Caki2 (cell line): Measurements from ENCODE around the gene DAZAP1. TPM values are rescaled to one million over a fixed set of nuclear protein-coding genes. Genes with fewer than 3 reads are reported as not detected.
"Not testable (repeated sequence)": the region's sequence is repeated elsewhere in the genome, so short reads cannot be mapped to it uniquely, and the experiment has no call there.

ENCODE experiments used
- DNase-seq: peaks from one replicate; pipeline ENCODE4 v3.0.0-alpha.2; 2015; ENCODE audit warnings: low read depth
- in situ Hi-C: cut with HindIII; loops from 2 replicates; pipeline ENCODE4 v1.10.0; 2016; ENCODE audit warnings: low sequenced_read_pairs, low pct_unique_long_range_greater_than_20kb, mixed read lengths
- total RNA-seq: library from RNA; depleted of rRNA; stranded (reverse); fragments of >200 nt; shearing (Covaris generic); gene quantifications from 2 replicates; pipeline ENCODE4 v1.2.3, GENCODE V29; 2014; ENCODE audit warnings: low replicate concordance

Gene DAZAP1
- total RNA-seq, 1 experiment from 2014 or later, result 97.4 TPM

- in situ Hi-C loops, result no loop called here
- no peak for DNase-seq
Measured at GRCh38 chr19:1431759-1432506, 24.5 kb downstream of the DAZAP1 start.

DNA sequence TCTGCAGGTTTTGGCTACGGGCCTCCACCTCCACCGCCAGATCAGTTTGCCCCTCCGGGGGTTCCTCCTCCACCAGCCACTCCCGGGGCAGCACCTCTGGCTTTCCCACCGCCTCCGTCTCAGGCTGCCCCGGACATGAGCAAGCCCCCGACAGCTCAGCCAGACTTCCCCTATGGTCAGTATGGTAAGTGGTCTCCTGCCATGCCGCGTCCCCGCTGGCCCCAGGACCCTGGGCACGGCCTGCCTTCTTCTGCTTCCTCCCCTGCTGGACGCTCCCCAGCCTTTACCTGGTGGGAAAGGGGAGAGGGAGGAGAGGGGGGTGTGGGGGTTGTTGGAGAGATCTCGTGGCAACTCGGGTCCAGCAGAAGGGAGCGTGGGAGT is 25.1 kb downstream of the DAZAP1 start:
- in situ Hi-C loops, result no loop called here
- no peak for DNase-seq

DNA sequence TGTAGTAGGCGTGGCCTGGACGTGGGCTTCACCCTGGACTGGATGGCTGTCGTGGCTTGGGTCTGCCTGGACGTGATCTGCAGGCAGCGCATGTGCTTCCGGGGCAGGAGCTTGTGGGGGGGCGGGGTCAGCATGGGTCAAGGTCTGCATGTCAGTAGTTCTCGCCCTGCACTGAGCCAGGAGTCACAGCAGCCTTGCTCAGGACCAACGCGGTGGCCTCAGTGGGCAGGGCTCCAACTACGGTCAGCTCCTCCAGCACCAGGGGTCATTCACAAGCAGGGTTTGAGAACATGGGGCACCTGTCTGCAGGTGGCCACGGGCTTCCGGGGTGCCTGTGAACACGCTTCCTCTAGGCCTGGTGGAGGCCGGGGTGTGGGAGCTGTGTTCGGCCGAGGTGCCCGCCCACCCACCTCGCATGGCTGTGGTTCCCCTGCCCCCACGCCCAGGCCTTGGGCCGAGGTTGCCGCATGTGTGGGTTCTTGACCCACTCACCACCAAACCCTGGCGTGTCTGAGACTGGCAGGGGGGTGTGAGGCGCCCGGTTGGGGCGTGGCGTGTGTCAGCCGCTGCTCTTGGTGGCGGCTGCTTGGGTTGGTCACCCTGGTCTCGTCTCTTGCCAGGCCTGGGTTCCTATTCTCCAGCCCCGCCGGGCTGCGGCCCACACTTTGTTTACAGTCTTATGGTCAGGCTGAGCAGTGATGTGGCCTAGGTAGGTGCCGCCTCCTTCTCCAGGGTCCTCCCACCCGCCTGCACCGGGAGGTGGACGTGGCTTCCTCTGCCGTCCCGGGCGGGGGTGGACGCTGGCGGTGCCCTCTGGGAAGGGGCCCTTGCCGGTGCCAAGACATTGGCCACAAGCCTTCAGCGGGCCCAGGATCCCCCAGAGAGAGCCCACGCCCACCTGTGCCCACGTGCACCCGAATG is 26.0 kb downstream of the DAZAP1 start:
- in situ Hi-C loops, result no loop called here
- no peak for DNase-seq

DNA sequence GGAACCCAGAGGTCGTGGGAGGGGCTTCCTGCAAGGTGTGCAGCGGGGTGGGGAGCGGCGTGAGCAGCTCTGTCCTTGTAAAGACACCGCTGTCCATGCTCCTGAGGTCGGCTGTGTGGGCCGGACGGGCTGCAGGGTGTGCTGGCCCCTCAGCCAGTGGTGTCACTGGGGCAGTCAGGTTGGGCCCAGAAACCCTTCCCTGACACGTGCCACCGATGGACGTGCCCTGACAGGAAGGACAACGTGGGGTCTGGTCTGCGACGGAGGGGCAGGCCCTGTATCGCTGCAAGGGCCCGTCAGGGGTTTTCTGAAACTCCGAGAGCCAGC is 26.6 kb downstream of the DAZAP1 start:
- DNase-seq, result no peak
- in situ Hi-C loops, result no loop called here

- in situ Hi-C loops, result no loop called here
- DNase-seq, result no peak
Measured at GRCh38 chr19:1434577-1435060, 27.2 kb downstream of the DAZAP1 start.

- in situ Hi-C loops, result no loop called here
Measured at GRCh38 chr19:1435378-1435989, 28.1 kb downstream of the DAZAP1 start.

GRCh38 chr19:1437609-1438008 is 30.2 kb downstream of the DAZAP1 start:
- in situ Hi-C loops, result no loop called here
- DNase-seq, result no peak

More at GRCh38 chr19:1435378-1435989, 28.1 kb downstream of the DAZAP1 start:
- no peak for DNase-seq

DNA sequence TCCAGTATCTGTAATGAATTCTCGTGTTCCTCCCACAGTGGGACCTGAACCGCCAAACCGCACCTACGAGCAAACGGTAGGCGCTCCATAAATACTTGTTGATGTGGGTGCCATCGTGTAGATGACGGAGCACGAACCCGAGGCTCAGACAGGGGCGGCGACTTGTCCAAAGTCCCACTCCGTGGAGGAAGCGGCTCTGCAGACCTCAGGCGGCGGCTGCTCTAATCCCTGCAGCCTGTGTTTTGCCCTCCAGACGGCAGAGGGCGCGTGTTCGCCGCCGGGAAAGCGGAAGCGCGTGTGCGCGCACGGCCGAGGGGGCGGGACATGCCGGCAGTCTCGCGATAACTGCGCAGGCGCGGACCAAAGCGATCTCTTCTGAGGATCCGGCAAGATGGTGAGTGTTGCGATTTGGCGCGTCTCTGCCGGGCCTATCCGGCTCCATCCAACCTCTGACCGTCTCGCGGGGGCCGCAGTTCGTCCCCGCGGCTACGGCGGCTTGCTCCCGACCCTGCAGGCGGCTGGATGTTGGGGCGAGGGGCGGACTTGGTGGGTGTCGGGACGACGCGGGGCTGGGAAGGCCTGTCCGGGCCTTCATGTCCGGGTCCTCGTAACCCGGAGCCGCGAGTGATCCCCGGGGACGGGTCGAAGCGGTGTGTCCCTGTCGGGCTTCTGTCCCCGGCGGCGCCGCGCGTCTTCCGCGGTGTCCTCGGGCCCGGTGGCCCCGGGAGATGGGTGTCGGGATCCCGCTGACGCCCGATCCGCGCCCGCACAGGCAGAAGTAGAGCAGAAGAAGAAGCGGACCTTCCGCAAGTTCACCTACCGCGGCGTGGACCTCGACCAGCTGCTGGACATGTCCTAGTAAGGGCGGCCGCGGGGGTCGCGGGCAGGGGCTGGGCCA is 30.9 kb downstream of the DAZAP1 start, which contains the start of gene RPS15:
Gene RPS15, plus strand, starts transcription at position 362 of the 898 bp plus-strand sequence. Its CDS starts 30 bp downstream, at position 392.
- in situ Hi-C loops, result no loop called here
- DNase-seq, result peak; percentile 85

- no peak for DNase-seq
- in situ Hi-C loops, result no loop called here
Measured at GRCh38 chr19:1438933-1439354, 31.6 kb downstream of the DAZAP1 start.

- in situ Hi-C loops, DNase-seq: not testable (repeated sequence)
Measured at GRCh38 chr19:1439525-1440417, 32.4 kb downstream of the DAZAP1 start.

DNA sequence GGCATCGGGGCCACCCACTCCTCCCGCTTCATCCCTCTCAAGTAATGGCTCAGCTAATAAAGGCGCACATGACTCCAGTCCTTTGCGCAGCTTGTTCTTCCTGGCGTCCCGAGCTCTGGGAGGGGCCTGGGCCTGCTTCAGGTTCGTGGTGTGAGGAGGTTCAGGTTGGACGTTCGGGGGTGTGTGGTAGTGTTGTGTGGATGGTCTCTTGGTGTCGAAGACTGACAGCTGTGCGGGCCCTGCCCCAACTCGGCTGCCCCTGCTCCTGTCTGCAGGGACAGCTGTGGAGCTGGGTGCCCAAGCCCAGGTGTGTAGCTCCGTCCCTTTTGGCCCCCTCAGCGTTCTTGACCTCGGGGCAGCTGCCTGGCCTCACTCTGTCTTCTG is 33.0 kb downstream of the DAZAP1 start:
- in situ Hi-C loops, result no loop called here
- DNase-seq, result no peak

DNA sequence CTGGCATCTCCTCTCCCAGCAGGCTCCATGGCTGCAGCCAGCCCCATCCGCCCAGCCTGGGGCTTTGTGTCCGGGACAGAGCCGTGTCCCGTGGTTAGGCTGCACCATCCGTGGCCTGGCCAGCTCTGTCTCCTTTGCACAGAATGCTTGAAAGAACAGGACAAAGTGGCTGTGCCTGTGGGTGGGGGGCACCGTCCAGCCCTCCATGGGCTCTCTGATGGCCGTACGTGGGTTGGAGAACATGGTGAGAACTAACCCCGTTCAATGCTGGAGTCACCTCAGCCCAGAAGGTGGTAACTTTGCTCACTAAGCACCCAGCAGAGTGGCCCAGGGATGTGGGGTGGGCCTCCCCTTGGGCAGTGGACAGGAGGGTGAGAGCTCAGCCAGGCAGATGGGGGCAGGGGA is 33.6 kb downstream of the DAZAP1 start:
- in situ Hi-C loops, result no loop called here
- DNase-seq, result no peak

DNA sequence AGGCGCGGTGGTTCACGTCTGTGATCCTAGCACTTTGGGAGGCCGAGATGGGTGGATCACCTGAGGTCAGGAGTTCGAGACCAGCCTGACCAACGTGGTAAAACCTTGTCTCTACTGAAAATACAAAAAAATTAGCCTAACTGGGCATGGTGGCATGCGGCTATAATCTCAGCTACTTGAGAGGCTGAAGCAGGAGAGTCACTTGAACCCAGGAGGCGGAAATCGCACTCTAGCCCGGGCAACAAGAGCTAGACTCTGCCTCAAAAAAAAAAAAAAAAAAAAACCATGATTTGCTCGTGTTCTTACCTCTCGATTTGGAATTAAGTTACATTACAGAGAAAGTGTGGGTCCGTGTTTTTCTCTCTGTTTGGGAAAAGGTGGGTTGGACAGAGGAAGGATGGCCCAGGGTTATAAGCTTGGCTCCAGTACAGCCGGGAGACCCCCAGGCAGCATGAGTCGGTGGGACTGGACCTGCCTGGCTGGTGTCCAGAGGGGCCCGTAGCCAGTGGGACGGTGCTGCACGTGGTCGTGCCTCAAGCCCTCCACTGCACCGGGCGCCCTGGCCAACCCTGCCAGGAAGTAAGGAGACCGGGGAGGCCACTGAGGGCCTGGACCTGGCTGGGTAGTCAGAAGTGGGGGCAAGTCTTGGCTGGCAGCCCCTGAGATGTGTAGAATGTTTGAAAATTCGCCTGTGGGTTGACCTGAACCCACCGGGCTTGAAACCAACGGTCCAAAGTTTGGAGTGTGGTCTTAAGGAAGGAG is 34.5 kb downstream of the DAZAP1 start:
- no peak for DNase-seq
- in situ Hi-C loops, result no loop called here

DNA sequence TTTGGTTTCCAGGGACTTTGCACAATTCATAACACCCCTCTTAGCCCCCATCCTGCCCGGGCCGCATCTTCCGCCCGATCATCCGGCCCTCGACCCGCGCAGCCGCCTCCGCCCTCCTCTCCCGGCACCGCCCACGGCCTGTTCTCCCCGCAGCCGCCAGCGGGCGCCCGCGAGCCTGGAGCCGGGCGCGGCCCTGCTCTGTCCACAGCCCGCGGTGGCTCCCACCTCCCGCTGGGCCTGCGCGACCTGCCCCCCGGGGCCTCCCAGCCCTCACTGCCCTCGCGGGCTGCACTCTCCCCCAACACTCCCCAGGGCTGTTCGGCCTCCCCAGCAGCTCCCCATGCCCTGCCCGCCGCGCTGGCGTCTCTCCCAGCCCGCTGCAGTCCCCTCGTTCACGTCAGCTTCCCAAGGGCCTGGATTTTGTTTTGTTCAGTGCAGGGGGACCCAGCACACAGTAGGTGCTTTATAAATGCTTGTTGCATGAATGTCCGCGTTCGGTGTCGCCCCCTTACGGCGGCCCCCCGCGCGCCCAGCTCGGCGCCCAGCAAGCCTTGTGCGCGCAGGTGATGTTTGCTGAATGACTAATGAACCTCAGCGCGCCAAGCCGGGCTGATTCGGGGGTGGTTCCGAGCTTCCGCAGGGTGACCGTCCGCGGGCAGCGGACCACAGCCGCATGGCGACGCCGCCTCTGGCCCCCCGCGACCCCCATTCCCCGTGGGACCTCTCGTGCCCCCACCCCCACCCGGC is 38.0 kb downstream of the DAZAP1 start:
- peak; percentile 52 for DNase-seq
- in situ Hi-C loops, result no loop called here

DNA sequence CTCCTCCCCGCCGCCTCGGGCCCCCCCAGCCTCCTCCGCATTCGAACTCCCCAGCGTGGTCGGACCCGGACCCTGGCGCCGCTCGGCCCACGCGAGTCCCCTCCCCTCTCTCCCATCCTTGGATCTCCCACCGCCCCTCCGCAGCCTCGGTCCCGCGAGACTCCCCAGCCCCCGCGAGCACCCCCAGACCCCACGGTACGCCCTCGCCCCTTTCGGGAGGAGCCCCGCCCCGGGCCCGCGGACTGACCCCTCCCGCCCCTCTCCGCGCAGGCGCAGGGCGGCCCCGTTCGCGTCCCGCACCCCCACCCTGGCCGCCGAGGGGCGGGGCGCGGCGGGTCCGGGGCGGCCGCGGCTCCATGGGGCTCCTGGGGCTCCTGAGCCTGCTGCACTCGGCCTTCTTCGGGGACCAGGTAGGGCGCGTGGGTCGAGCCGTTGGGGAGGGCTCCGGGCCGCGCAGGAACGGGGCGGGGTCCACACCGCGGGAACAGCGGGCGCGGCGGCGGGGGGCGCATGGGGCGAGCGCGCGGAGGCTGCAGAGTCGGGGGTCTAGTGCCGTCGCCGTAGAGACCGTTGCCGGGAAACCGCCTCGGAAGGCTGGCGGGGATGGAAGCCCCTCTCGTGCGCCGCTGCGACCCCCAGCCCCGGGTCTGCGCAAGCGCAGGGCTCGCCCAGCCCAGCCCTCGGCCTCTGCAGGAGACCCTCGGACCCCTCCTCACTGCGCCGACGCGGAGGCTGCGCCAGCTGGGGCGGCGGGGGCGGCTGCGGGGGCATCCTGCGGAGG is 38.7 kb downstream of the DAZAP1 start:
- in situ Hi-C loops, result no loop called here

More for the DNA sequence above, 38.7 kb downstream of the DAZAP1 start:
- no peak for DNase-seq
